K562 (cell line): ENCODE results near the gene SIGLEC14. TPM values are rescaled to one million over a fixed set of nuclear protein-coding genes. Genes with fewer than 3 reads are reported as not detected.

ENCODE experiments used
- ATAC-seq: fragments of 200-7000 bp; cut with Tn5 transposase; 3 replicates; pipeline ENCODE4 v1.9.1; 2020; ENCODE audit warnings: moderate library complexity
- BruUV-seq: library from RNA; stranded (reverse); fragments of 400-500 nt; replicated peaks from 2 replicates; lab custom pipeline; 2021; lab: Mats Ljungman, UMichigan
- CTCF ChIA-PET: fragments of 300-600 bp; formaldehyde crosslinking; extraction: SDS; loops from one replicate; lab custom pipeline; 2021; ENCODE audit warnings: low intra/inter-chr PET ratio; lab: Yijun Ruan, JAX
- POLR2A ChIA-PET: fragments of 300-600, 350-650 bp; sonication (Branson Sonifier 250); formaldehyde crosslinking; extraction: SDS; loops from one replicate; lab custom pipeline; 2021; ENCODE audit warnings: antibody characterized with exemption, inconsistent platforms; lab: Yijun Ruan, JAX
- DNase-seq, 4 experiments: peaks; one replicate each; pipeline versions ENCODE4 v3.0.0 to v3.0.0-alpha.2; 2011 to 2018; ENCODE audit warnings: low spot score in 3 of 4, mixed read lengths in 3 of 4; ENCODE audit errors: extremely low read depth in 1 of 4
- FAIRE-seq: peaks from 2 replicates; lab custom pipeline; 2011; peaks lifted over from hg19 to GRCh38; lab: Jason Lieb, UNC
- H2AFZ ChIP-seq: 2 replicates; pipeline ENCODE4 v1.6.0; 2011; ENCODE audit warnings: low read depth, low read length, control low read depth, inconsistent platforms
- H3K27ac ChIP-seq: fragments of 200-600 bp; 3 replicates; pipeline ENCODE4 v1.8.0; 2011; ENCODE audit warnings: low read depth, mild to moderate bottlenecking, control low read depth, inconsistent platforms, low read length, moderate library complexity, mixed read lengths; ENCODE audit errors: extremely low read depth
- H3K27me3 ChIP-seq, 2 experiments: fragments of 300-600 bp in 1 of 2; 2 replicates in 1 of 2; 3 replicates in 1 of 2; pipeline versions ENCODE4 v1.6.0 to v1.8.0; 2011; ENCODE audit warnings: inconsistent platforms in 2 of 2, low read length in 2 of 2, mild to moderate bottlenecking in 1 of 2, mixed read lengths in 1 of 2, moderate library complexity in 1 of 2; ENCODE audit not compliant: control insufficient read depth in 2 of 2, insufficient read depth in 2 of 2
- H3K36me3 ChIP-seq: fragments of 300-600 bp; 3 replicates; pipeline ENCODE4 v1.8.0; 2011; ENCODE audit warnings: mild to moderate bottlenecking, low read length, inconsistent platforms; ENCODE audit not compliant: control insufficient read depth, insufficient read depth
- H3K4me1 ChIP-seq, 2 experiments: fragments of 200-600 bp in 1 of 2; replicated peaks in 1 of 2; 2 replicates in 1 of 2; 3 replicates in 1 of 2; pipeline versions ENCODE4 v1.5.1 to v1.8.0; 2011; ENCODE audit warnings: inconsistent platforms in 2 of 2, low read length in 2 of 2, mild to moderate bottlenecking in 1 of 2, mixed read lengths in 1 of 2, moderate library complexity in 1 of 2; ENCODE audit not compliant: control insufficient read depth in 2 of 2, insufficient read depth in 2 of 2
- H3K4me2 ChIP-seq: 2 replicates; pipeline ENCODE4 v1.6.1; 2011; ENCODE audit warnings: low read length, control low read depth, inconsistent platforms, mixed read lengths; ENCODE audit not compliant: insufficient read depth
- H3K4me3 ChIP-seq: fragments of 200-600 bp; sonication (generic), shearing (Covaris generic); 2 replicates; pipeline ENCODE4 v1.5.1; 2016; ENCODE audit warnings: control low read depth, inconsistent platforms
- H3K79me2 ChIP-seq: fragments of 200-600 bp; 3 replicates; pipeline ENCODE4 v1.8.0; 2011; ENCODE audit warnings: low read length, inconsistent platforms; ENCODE audit not compliant: control insufficient read depth, insufficient read depth
- H3K9ac ChIP-seq, 2 experiments: 2 replicates each; pipeline versions ENCODE4 v1.6.0 to v1.6.1; 2011; ENCODE audit warnings: low read depth in 2 of 2, low read length in 2 of 2, control low read depth in 1 of 2, inconsistent platforms in 1 of 2, mild to moderate bottlenecking in 1 of 2, mixed read lengths in 1 of 2; ENCODE audit not compliant: insufficient read depth in 1 of 2
- H3K9me1 ChIP-seq: one replicate; pipeline ENCODE4 v1.6.0; 2011; ENCODE audit warnings: inconsistent platforms, mild to moderate bottlenecking, low read length, moderate library complexity; ENCODE audit not compliant: control insufficient read depth, insufficient read depth
- H3K9me3 ChIP-seq: replicated peaks from 2 replicates; pipeline ENCODE4 v1.5.1; 2011; ENCODE audit warnings: low read depth, low read length, inconsistent platforms; ENCODE audit not compliant: control insufficient read depth, insufficient read depth
- H4K20me1 ChIP-seq: replicated peaks from 2 replicates; pipeline ENCODE4 v1.6.1; 2011; ENCODE audit warnings: low read length, inconsistent platforms, mixed read lengths; ENCODE audit not compliant: control insufficient read depth, insufficient read depth
- EHMT2 ChIP-seq: fragments of 450-650 bp; IDR thresholded peaks from 2 replicates; pipeline ENCODE4 v1.6.1; 2018; ENCODE audit warnings: antibody characterized with exemption
- NFE2 ChIP-seq: IDR thresholded peaks from 2 replicates; pipeline ENCODE4 v1.6.1; 2014; ENCODE audit warnings: antibody characterized with exemption, low read depth
- NFYB ChIP-seq: IDR thresholded peaks from 2 replicates; pipeline ENCODE4 v1.6.1; 2011; ENCODE audit warnings: mild to moderate bottlenecking, moderate library complexity; ENCODE audit not compliant: insufficient read length; ENCODE audit errors: extremely low read depth
- POLR3A ChIP-seq: IDR thresholded peaks from 2 replicates; pipeline ENCODE4 v1.6.1; 2011; ENCODE audit warnings: borderline replicate concordance, mild to moderate bottlenecking, moderate library complexity; ENCODE audit not compliant: insufficient read length, insufficient read depth; ENCODE audit errors: extremely low read depth
- PREB ChIP-seq: sonication (generic); formaldehyde crosslinking; IDR thresholded peaks from 2 replicates; pipeline ENCODE4 v1.8.1; 2023; ENCODE audit warnings: mild to moderate bottlenecking, missing genetic modification reagents
- ZBTB11 ChIP-seq, 3 experiments: fragments of 200-800 bp in 1 of 3; fragments of 250-450 bp in 1 of 3; fragments of 450-650 bp in 1 of 3; sonication (Bioruptor Pico) in 1 of 3; sonication (Bioruptor generic) in 1 of 3; formaldehyde crosslinking in 1 of 3; IDR thresholded peaks; 2 replicates each; pipeline versions ENCODE4 v1.6.1 to v1.8.0; 2016 to 2022; ENCODE audit warnings: mild to moderate bottlenecking in 2 of 3, missing genetic modification characterization in 2 of 3, missing compliant biosample characterization in 1 of 3, moderate library complexity in 1 of 3
- ZBTB34 ChIP-seq: fragments of 250-450 bp; sonication (Bioruptor Pico); IDR thresholded peaks from 2 replicates; pipeline ENCODE4 v1.8.0; 2021; ENCODE audit warnings: mild to moderate bottlenecking, moderate library complexity
- WGBS: fragments of 100-300 bp; shearing (Covaris generic); methylation state at CpG from one replicate; pipeline ENCODE4 v1.1.6; 2016; ENCODE audit warnings: low coverage, mixed read lengths; ENCODE audit not compliant: insufficient coverage; ENCODE audit errors: missing lambda C conversion rate; 5-methylcytosine and 5-hydroxymethylcytosine counted together
- in situ Hi-C: fragments of 300-500 bp; cut with MboI; formaldehyde crosslinking; loops from 4 replicates; pipeline ENCODE4 v1.15.0; 2018; ENCODE audit warnings: inconsistent platforms, mixed read lengths
- intact Hi-C: fragments of 100-400 bp; cut with micrococcal nuclease; formaldehyde crosslinking; loops from 2 replicates; pipeline ENCODE4 v1.14.2; 2022
- polyA plus RNA-seq, 8 experiments: library from polyadenylated mRNA; depleted of rRNA in 4 of 8; stranded (reverse) in 5 of 8; unstranded in 3 of 8; fragments of >200 nt; fragmentation: Nextera tagmentation in 2 of 8; fragmentation: Illumina TruSeq in 1 of 8; extraction: Ambion mirVana in 2 of 8; extraction: Trizol in 1 of 8; gene quantifications; 2 replicates each; pipeline versions ENCODE4 v1.2.1 to v1.2.3, GENCODE V29; 2011 to 2014; ENCODE audit warnings: inconsistent platforms in 1 of 8, missing spikeins in 1 of 8
- total RNA-seq, 7 experiments: library from RNA; depleted of rRNA in 6 of 7; stranded (reverse); fragments of >200 nt in 6 of 7; fragmentation: Illumina TruSeq in 2 of 7; extraction: Trizol in 2 of 7; gene quantifications; 2 replicates each; pipeline versions ENCODE4 v1.2.1 to v1.2.3, GENCODE V29; 2011 to 2021; ENCODE audit warnings: low replicate concordance in 1 of 7

The SIGLEC14 gene
- total and polyA plus RNA-seq, 9 of the 15 experiments (the other 6 are each of a cell fraction or from before 2014, with no cell fraction given): not detected

- Histone ChIP-seq H3K4me3 (peak overlapping the region; percentile 48), H4K20me1 (no peaks in the 10 kb centered on the region), H3K27me3 (no peaks in the 10 kb centered on the region), H3K9ac (peak overlapping the region; percentile 64 to 93), H3K36me3 (peaks cover 7% of the 10 kb centered on the region; the same call in 1 of the 3 replicates), H3K79me2 (no peaks in the 10 kb centered on the region; the same call in 2 of the 3 replicates), H2AFZ (peak overlapping the region; percentile 89), H3K4me2 (peak overlapping the region; percentile 89), H3K27ac (peak overlapping the region; percentile 53; the same call in 2 of the 3 replicates), H3K4me1 (peaks cover 23 to 36% of the 10 kb centered on the region in 2 experiments), H3K9me3 (0 out of 2 replicates have a peak, but pooled peaks cover under 1% of the 10 kb centered on the region), H3K9me1 (no peaks in the 10 kb centered on the region)
- CTCF ChIA-PET: no interaction called here
- FAIRE-seq (peak; percentile 100), ATAC-seq (peak; percentile 100), DNase-seq (peak; percentile 95 to 99 (median 97))
- no TSS peak for BruUV-seq
- in situ Hi-C loops: no loop called here
- 12% methylated on average over 61 of the region's 61 CpGs for WGBS
- intact Hi-C loops: no loop called here
- POLR2A ChIA-PET: interaction anchor here (0.7 to 2.4 kb wide), 6 partner anchors 8 to 120 kb away, joined by 4 to 15 read pairs (median 5); partner anchors contain the start of gene ZNF175
- TF ChIP-seq ZBTB11 (CRISPR knock-in tag; IDR thresholded peaks at IDR 0.05) (0 out of 6 replicates have a peak, but pooled peaks of 1 of the 3 experiments have one; percentile 66), EHMT2 (no peak), NFE2 (no peak), PREB (CRISPR knock-in tag) (no peak), ZBTB34 (CRISPR knock-in tag) (no peak), NFYB (no peak), POLR3A (no peak)
These were observed 52.5 kb downstream of the SIGLEC14 start for GRCh38 chr19:51593969-51594773.
